Measurements from ENCODE around the gene NOL3.

GRCh38 chr16:67192781-67193361 is 22.5 kb downstream of the NOL3 start:
- TF ChIP-seq, protein P1, sequence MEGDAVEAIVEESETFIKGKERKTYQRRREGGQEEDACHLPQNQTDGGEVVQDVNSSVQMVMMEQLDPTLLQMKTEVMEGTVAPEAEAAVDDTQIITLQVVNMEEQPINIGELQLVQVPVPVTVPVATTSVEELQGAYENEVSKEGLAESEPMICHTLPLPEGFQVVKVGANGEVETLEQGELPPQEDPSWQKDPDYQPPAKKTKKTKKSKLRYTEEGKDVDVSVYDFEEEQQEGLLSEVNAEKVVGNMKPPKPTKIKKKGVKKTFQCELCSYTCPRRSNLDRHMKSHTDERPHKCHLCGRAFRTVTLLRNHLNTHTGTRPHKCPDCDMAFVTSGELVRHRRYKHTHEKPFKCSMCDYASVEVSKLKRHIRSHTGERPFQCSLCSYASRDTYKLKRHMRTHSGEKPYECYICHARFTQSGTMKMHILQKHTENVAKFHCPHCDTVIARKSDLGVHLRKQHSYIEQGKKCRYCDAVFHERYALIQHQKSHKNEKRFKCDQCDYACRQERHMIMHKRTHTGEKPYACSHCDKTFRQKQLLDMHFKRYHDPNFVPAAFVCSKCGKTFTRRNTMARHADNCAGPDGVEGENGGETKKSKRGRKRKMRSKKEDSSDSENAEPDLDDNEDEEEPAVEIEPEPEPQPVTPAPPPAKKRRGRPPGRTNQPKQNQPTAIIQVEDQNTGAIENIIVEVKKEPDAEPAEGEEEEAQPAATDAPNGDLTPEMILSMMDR (IDR thresholded peaks at IDR 0.05), result no peak
- no peak for TF ChIP-seq POLR2A (IDR thresholded peaks at IDR 0.05)
